Measurements from ENCODE around the gene KRTAP1-4.

- no peak for TF ChIP-seq CTCF (IDR thresholded peaks at IDR 0.05)
- no peak for TF ChIP-seq POLR2AphosphoS5 (IDR thresholded peaks at IDR 0.05)
- no peak for TF ChIP-seq POLR2A (IDR thresholded peaks at IDR 0.05)
These were observed 22.6 kb upstream of the KRTAP1-4 start for GRCh38 chr17:41052566-41052965.

Data from sigmoid colon (tissue), 4 donors.